Astrocyte (in vitro differentiated cells and primary cell): Measurements from ENCODE around the gene BABAM1. TPM values are rescaled to one million over a fixed set of nuclear protein-coding genes. Genes with fewer than 3 reads are reported as not detected.

Experiments used
- DNase-seq: peaks from one replicate; pipeline ENCODE4 v3.0.0-alpha.2; 2010; ENCODE audit warnings: low read depth
- FAIRE-seq: peaks from 2 replicates; lab custom pipeline; 2011; peaks lifted over from hg19 to GRCh38; lab: Jason Lieb, UNC
- H2AFZ ChIP-seq: 2 replicates; pipeline ENCODE4 v1.6.0; 2012; ENCODE audit warnings: low read depth, low read length, inconsistent platforms
- H3K27ac ChIP-seq: 2 replicates; pipeline ENCODE4 v1.5.1; 2011; ENCODE audit warnings: low read depth, low read length, inconsistent platforms
- H3K27me3 ChIP-seq: 2 replicates; pipeline ENCODE4 v1.6.0; 2011; ENCODE audit warnings: low read length, inconsistent platforms; ENCODE audit not compliant: insufficient read depth
- H3K36me3 ChIP-seq: 2 replicates; pipeline ENCODE4 v1.5.1; 2011; ENCODE audit warnings: low read length, inconsistent platforms; ENCODE audit not compliant: insufficient read depth
- H3K4me1 ChIP-seq: 2 replicates; pipeline ENCODE4 v1.5.1; 2011; ENCODE audit warnings: low read length, inconsistent platforms; ENCODE audit not compliant: insufficient read depth
- H3K4me2 ChIP-seq: 2 replicates; pipeline ENCODE4 v1.6.0; 2012; ENCODE audit warnings: low read length, inconsistent platforms
- H3K4me3 ChIP-seq: 2 replicates; pipeline ENCODE4 v1.5.1; 2011; ENCODE audit warnings: low read depth, mild to moderate bottlenecking, low read length, inconsistent platforms; ENCODE audit not compliant: insufficient read depth
- H3K79me2 ChIP-seq: 2 replicates; pipeline ENCODE4 v1.6.0; 2012; ENCODE audit warnings: mild to moderate bottlenecking, low read length, inconsistent platforms; ENCODE audit not compliant: insufficient read depth
- H3K9ac ChIP-seq: 2 replicates; pipeline ENCODE4 v1.6.0; 2012; ENCODE audit warnings: mild to moderate bottlenecking, low read length, inconsistent platforms
- H3K9me3 ChIP-seq: 2 replicates; pipeline ENCODE4 v1.5.1; 2012; ENCODE audit warnings: low read depth, mild to moderate bottlenecking, low read length, inconsistent platforms; ENCODE audit not compliant: insufficient read depth
- H4K20me1 ChIP-seq: 2 replicates; pipeline ENCODE4 v1.6.0; 2012; ENCODE audit warnings: low read length, inconsistent platforms; ENCODE audit not compliant: insufficient read depth
- H3K27ac Mint-ChIP-seq: one replicate; pipeline ENCODE4 v1.8.0; 2021; ENCODE audit warnings: mild to moderate bottlenecking, mixed read lengths; ENCODE audit not compliant: unreplicated experiment
- H3K27me3 Mint-ChIP-seq: one replicate; pipeline ENCODE4 v1.8.0; 2021; ENCODE audit warnings: low read depth, mixed read lengths; ENCODE audit not compliant: unreplicated experiment
- H3K36me3 Mint-ChIP-seq: one replicate; pipeline ENCODE4 v1.8.0; 2021; ENCODE audit warnings: low read depth, mixed read lengths; ENCODE audit not compliant: unreplicated experiment
- H3K4me1 Mint-ChIP-seq: one replicate; pipeline ENCODE4 v1.8.0; 2021; ENCODE audit warnings: low read depth, mixed read lengths; ENCODE audit not compliant: unreplicated experiment
- H3K4me3 Mint-ChIP-seq: one replicate; pipeline ENCODE4 v1.8.0; 2021; ENCODE audit warnings: mild to moderate bottlenecking, moderate library complexity, mixed read lengths; ENCODE audit not compliant: unreplicated experiment
- H3K9me3 Mint-ChIP-seq: one replicate; pipeline ENCODE4 v1.8.0; 2021; ENCODE audit warnings: mild to moderate bottlenecking, mixed read lengths; ENCODE audit not compliant: unreplicated experiment
- CTCF ChIP-seq: IDR thresholded peaks from 2 replicates; pipeline ENCODE4 v1.5.1; 2011; ENCODE audit warnings: low read depth, mild to moderate bottlenecking, inconsistent platforms, low read length, moderate library complexity; ENCODE audit not compliant: insufficient read depth
- EZH2 ChIP-seq: IDR thresholded peaks from 2 replicates; pipeline ENCODE4 v1.6.1; 2012; ENCODE audit warnings: mild to moderate bottlenecking, low read length, inconsistent platforms; ENCODE audit not compliant: insufficient read depth
- total RNA-seq: library from RNA; stranded (reverse); gene quantifications from 2 replicates; pipeline ENCODE4 v1.2.1, GENCODE V29; 2021

Gene BABAM1
- total RNA-seq, 1 donor from 2014 or later, result 112 TPM

- FAIRE-seq, result no peak
Observed at GRCh38 chr19:17305517-17306284, 38.5 kb downstream of the BABAM1 start, which contains the start of gene MRPL34. MRPL34 (plus strand) TSS chr19:17305872; CDS start chr19:17305893, 21 bp downstream.

GRCh38 chr19:17306285-17306714, 39.1 kb downstream of the BABAM1 start:
- Mint-ChIP-seq H3K27ac (peak overlapping the region; percentile 15), H3K27me3 (no peaks in the 10 kb centered on the region), H3K9me3 (no peaks in the 10 kb centered on the region), H3K4me1 (peaks cover 8% of the 10 kb centered on the region), H3K4me3 (peak overlapping the region; percentile 85), H3K36me3 (peaks cover 2% of the 10 kb centered on the region)
- Histone ChIP-seq H4K20me1 (peaks cover 17% of the 10 kb centered on the region), H3K4me1 (peaks cover 19% of the 10 kb centered on the region), H3K27me3 (no peaks in the 10 kb centered on the region), H3K79me2 (peaks cover 27% of the 10 kb centered on the region), H3K9ac (peak overlapping the region; percentile 84), H3K9me3 (no peaks in the 10 kb centered on the region), H3K4me3 (peak overlapping the region; percentile 72), H3K36me3 (no peaks in the 10 kb centered on the region), H2AFZ (peak overlapping the region; percentile 90), H3K27ac (peak overlapping the region; percentile 61), H3K4me2 (peak overlapping the region; percentile 93)
- TF ChIP-seq CTCF, result no peak
- no peak for TF ChIP-seq EZH2
- DNase-seq, result no peak
- no peak for FAIRE-seq

More at GRCh38 chr19:17305517-17306284, 38.5 kb downstream of the BABAM1 start, which contains the start of gene MRPL34:
- peaks cover 11% of the 10 kb centered on the region for H4K20me1 ChIP-seq
- H3K4me3 ChIP-seq, result peak within 1 kb of the TSS; percentile 72
- H3K27ac ChIP-seq, result peak within 1 kb of the TSS; percentile 61
- peak within 1 kb of the TSS; percentile 85 for H3K4me3 Mint-ChIP-seq
- no peaks in the 10 kb centered on the region for H3K27me3 ChIP-seq
- peaks cover 21% of the 10 kb centered on the region for H3K79me2 ChIP-seq
- H3K4me1 ChIP-seq, result peaks cover 18% of the 10 kb centered on the region
- H2AFZ ChIP-seq, result peak within 1 kb of the TSS; percentile 90
- TF ChIP-seq EZH2 (no peak), CTCF (peak; percentile 44)
- H3K27ac Mint-ChIP-seq, result peak within 1 kb of the TSS; percentile 84
- peak within 1 kb of the TSS; percentile 93 for H3K4me2 ChIP-seq
- no peaks in the 10 kb centered on the region for H3K36me3 ChIP-seq
- H3K9ac ChIP-seq, result peak within 1 kb of the TSS; percentile 84
- H3K9me3 Mint-ChIP-seq, result no peaks in the 10 kb centered on the region
- DNase-seq, result peak; percentile 94
- no peaks in the 10 kb centered on the region for H3K27me3 Mint-ChIP-seq
- H3K9me3 ChIP-seq, result no peaks in the 10 kb centered on the region
- peaks cover 4% of the 10 kb centered on the region for H3K4me1 Mint-ChIP-seq
- H3K36me3 Mint-ChIP-seq, result peaks cover 2% of the 10 kb centered on the region
